Peyer's patch (tissue), 4 donors: ENCODE data around the gene FAM174C.
"Not testable (repeated sequence)": the region's sequence is repeated elsewhere in the genome, so short reads cannot be mapped to it uniquely, and the experiment has no call there.

ENCODE experiments used
- CTCF ChIP-seq, 6 experiments: fragments of 450-650 bp in 4 of 6; fragments of 200-600 bp in 2 of 6; sonication (generic) in 1 of 6; IDR thresholded peaks; one replicate each; pipeline ENCODE4 v1.5.1; 2017 to 2019; ENCODE audit warnings: antibody characterized with exemption in 6 of 6, mild to moderate bottlenecking in 3 of 6, moderate library complexity in 1 of 6
- POLR2A ChIP-seq, 2 donors: fragments of 450-650 bp; IDR thresholded peaks; one replicate each; pipeline ENCODE4 v1.5.1; 2017; ENCODE audit warnings: antibody characterized with exemption in 2 of 2, mild to moderate bottlenecking in 2 of 2, moderate library complexity in 2 of 2

- TF ChIP-seq CTCF (IDR thresholded peaks at IDR 0.05), result peak in 1 of 6 experiments; percentile 2
- not testable (repeated sequence) for TF ChIP-seq POLR2A (IDR thresholded peaks at IDR 0.05)
These were observed 28.9 kb upstream of the FAM174C start for GRCh38 chr19:1246265-1247087.
